Naive B cell (primary cell): ENCODE results near the gene TCF4. TPM values are rescaled to one million over a fixed set of nuclear protein-coding genes. Genes with fewer than 3 reads are reported as not detected.
A peak's percentile ranks its signal among the peaks of the same experiment; 100 is the strongest.

Source experiments
- ATAC-seq, 2 donors: fragments of 150-1000 bp; cut with Tn5 transposase; 2 replicates each; pipeline ENCODE4 v1.10.0; 2021; ENCODE audit warnings: low read depth in 2 of 2, mild to moderate bottlenecking in 2 of 2, moderate library complexity in 2 of 2
- DNase-seq: peaks from one replicate; pipeline ENCODE4 v3.0.0; 2022
- H3K27ac Mint-ChIP-seq, 6 donors: one replicate each; pipeline ENCODE4 v1.8.0; 2020 to 2022; ENCODE audit warnings: mild to moderate bottlenecking in 6 of 6, mixed read lengths in 6 of 6, moderate library complexity in 5 of 6, inconsistent platforms in 2 of 6
- H3K27me3 Mint-ChIP-seq, 3 donors: one replicate each; pipeline ENCODE4 v1.8.0; 2021 to 2022; ENCODE audit warnings: mixed read lengths in 3 of 3, mild to moderate bottlenecking in 1 of 3
- H3K36me3 Mint-ChIP-seq, 2 donors: one replicate each; pipeline ENCODE4 v1.8.0; 2020 to 2022; ENCODE audit warnings: mixed read lengths in 2 of 2, inconsistent platforms in 1 of 2, mild to moderate bottlenecking in 1 of 2
- H3K4me1 Mint-ChIP-seq, 3 donors: one replicate each; pipeline ENCODE4 v1.8.0; 2020 to 2022; ENCODE audit warnings: mixed read lengths in 3 of 3, inconsistent platforms in 1 of 3, mild to moderate bottlenecking in 1 of 3, moderate library complexity in 1 of 3
- H3K4me3 Mint-ChIP-seq, 8 donors: one replicate each; pipeline ENCODE4 v1.8.0; 2020 to 2022; ENCODE audit warnings: mild to moderate bottlenecking in 8 of 8, mixed read lengths in 8 of 8, moderate library complexity in 8 of 8, inconsistent platforms in 2 of 8
- H3K9me3 Mint-ChIP-seq, 7 donors: one replicate each; pipeline ENCODE4 v1.8.0; 2020 to 2022; ENCODE audit warnings: mixed read lengths in 7 of 7, mild to moderate bottlenecking in 5 of 7, inconsistent platforms in 2 of 7, moderate library complexity in 1 of 7
- polyA plus RNA-seq, 6 donors: library from polyadenylated mRNA; unstranded; fragments of 300-500 nt; fragmentation: Illumina TruSeq; gene quantifications; one replicate each; pipeline ENCODE4 v1.2.3, GENCODE V29; 2021; ENCODE audit warnings: low read depth in 6 of 6

TCF4 gene
- polyA plus RNA-seq, 6 donors from 2014 or later = 199 to 274 (median 217) TPM

DNA sequence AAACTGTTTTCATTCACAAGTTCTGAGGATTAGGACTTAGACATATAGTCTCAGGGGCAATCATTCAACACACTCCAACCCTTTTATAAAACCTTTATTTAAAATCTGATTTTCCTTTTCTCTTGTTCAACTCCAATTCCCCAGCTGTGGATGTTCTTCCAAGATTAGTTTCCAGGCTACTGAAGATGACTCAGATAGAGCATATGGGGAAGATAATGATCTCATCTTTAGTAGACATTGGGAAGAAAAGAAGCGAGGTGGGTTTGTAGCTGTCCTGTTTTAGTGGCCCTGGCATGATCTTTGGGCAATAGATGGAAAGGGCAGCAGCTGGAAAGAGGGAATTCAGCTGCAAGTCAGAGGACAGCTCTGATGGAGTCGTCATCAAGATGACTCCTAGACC is 381.1 kb downstream of the TCF4 start:
- Mint-ChIP-seq H3K27me3 (no peaks in the 10 kb centered on the region), H3K9me3 (peaks cover 0 to 6% (median 4%) of the 10 kb centered on the region in 7 donors), H3K4me1 (no peaks in the 10 kb centered on the region), H3K4me3 (no peak overlapping the region), H3K27ac (no peak overlapping the region), H3K36me3 (peaks cover 0 to 7% of the 10 kb centered on the region in 2 donors)
- DNase-seq = no peak
- no peak for ATAC-seq

- peaks cover 0 to 4% (median 0%) of the 10 kb centered on the region in 7 donors for H3K9me3 Mint-ChIP-seq
- no peak overlapping the region for H3K27ac Mint-ChIP-seq
- H3K36me3 Mint-ChIP-seq = no peaks in the 10 kb centered on the region
- H3K4me1 Mint-ChIP-seq = no peaks in the 10 kb centered on the region
- ATAC-seq (no peak), DNase-seq (no peak)
- H3K4me3 Mint-ChIP-seq = no peak overlapping the region
- H3K27me3 Mint-ChIP-seq = no peaks in the 10 kb centered on the region
Observed at GRCh38 chr18:55202232-55202917, 385.6 kb downstream of the TCF4 start.

DNA sequence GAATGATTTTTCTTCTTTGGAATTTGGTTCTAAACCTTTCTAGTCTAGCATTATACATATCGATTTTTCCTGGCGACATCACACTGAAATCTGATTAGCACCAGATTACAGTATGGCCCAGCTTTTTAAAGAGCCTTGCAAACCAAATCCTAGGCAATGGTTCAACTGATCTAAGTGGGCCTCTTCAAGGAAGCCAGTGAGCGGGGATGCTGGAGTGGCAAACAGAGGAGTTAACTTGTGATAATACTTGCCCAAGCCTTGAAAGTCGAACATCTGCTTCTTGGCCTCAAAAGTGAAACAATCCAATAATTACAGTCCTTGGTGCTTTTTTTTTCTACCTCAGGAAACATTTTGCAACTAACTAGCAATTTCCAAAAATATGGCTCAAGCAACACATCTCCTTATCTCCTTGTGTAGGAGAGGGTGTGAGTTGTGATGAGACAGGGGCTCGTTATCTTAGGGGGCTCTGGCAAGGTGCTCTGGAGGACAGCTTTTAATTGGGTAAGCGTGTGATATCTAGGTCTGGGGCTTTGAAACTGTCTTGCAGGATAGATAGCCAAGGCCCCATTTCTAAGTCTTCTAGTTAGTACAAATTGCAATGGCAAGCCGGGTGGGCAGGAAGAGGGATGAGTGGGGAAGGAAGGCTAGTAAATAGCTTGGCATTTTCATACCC is 388.6 kb downstream of the TCF4 start:
- H3K36me3 Mint-ChIP-seq = no peaks in the 10 kb centered on the region
- peaks cover 0 to 9% (median 6%) of the 10 kb centered on the region in 3 donors for H3K27me3 Mint-ChIP-seq
- H3K9me3 Mint-ChIP-seq = peaks cover 0 to 3% (median 0%) of the 10 kb centered on the region in 7 donors
- H3K4me1 Mint-ChIP-seq = no peaks in the 10 kb centered on the region
- ATAC-seq (no peak), DNase-seq (no peak)
- no peak overlapping the region for H3K4me3 Mint-ChIP-seq
- no peak overlapping the region for H3K27ac Mint-ChIP-seq

GRCh38 chr18:55195863-55196262 is 392.1 kb downstream of the TCF4 start:
- no peaks in the 10 kb centered on the region for H3K4me1 Mint-ChIP-seq
- H3K27ac Mint-ChIP-seq = no peak overlapping the region
- no peak for DNase-seq
- H3K4me3 Mint-ChIP-seq = no peak overlapping the region
- no peaks in the 10 kb centered on the region for H3K36me3 Mint-ChIP-seq
- peaks cover 0 to 15% (median 10%) of the 10 kb centered on the region in 3 donors for H3K27me3 Mint-ChIP-seq
- H3K9me3 Mint-ChIP-seq = no peaks in the 10 kb centered on the region
- no peak for ATAC-seq

DNA sequence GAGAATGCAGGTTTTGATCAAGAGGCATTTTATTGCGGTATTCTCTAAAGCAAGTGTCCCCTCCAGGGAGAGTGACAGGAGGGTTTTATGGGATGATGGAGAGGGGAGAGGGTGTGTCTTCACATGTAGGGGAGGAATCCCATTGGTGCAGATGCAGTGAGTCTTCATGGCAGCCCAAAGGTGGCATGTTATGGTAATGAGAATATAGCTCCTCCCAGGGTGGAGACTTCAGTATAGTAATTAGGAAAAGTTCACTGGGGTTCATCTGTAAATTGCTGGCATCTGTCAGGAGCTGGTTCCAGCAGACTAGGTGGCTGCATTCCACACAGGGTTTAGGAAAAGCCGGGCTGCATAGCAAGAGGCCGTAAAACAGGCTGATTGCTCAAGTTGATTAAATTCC is 398.0 kb downstream of the TCF4 start:
- no peak for ATAC-seq
- H3K27ac Mint-ChIP-seq = peak overlapping the region in 1 of 6 donors; percentile 16

DNA sequence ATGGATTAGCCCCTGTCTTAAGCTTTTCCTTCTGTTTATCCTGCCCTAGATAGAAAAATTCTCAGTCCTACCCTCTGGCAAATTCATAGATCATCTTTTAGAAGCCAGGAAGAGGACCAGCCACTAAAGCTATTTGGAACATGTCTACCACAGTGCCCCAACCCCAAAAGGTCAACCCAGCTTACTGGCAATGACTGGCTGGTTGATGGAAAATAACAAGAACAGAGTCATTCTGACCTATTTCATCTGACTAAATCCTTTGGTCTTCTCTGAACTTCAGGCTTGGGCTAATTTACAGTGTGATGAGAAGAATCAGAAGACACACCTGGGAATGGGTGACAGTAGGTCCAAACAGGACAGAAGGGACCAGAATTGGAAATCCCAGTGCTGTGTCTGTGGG is 401.4 kb downstream of the TCF4 start:
- Mint-ChIP-seq H3K27ac (no peak overlapping the region), H3K9me3 (no peaks in the 10 kb centered on the region), H3K4me3 (no peak overlapping the region), H3K4me1 (no peaks in the 10 kb centered on the region), H3K36me3 (no peaks in the 10 kb centered on the region), H3K27me3 (peaks cover 17 to 33% (median 25%) of the 10 kb centered on the region in 3 donors)
- DNase-seq (no peak), ATAC-seq (no peak)

More for the DNA sequence above, 398.0 kb downstream of the TCF4 start:
- no peak overlapping the region for H3K4me3 Mint-ChIP-seq
- no peaks in the 10 kb centered on the region for H3K4me1 Mint-ChIP-seq
- no peaks in the 10 kb centered on the region for H3K9me3 Mint-ChIP-seq
- H3K27me3 Mint-ChIP-seq = peaks cover 8 to 30% (median 23%) of the 10 kb centered on the region in 3 donors
- no peaks in the 10 kb centered on the region for H3K36me3 Mint-ChIP-seq
- DNase-seq = no peak

- H3K27ac Mint-ChIP-seq = no peak overlapping the region
- DNase-seq (no peak), ATAC-seq (no peak)
- no peak overlapping the region for H3K4me3 Mint-ChIP-seq
- no peaks in the 10 kb centered on the region for H3K9me3 Mint-ChIP-seq
- H3K36me3 Mint-ChIP-seq = no peaks in the 10 kb centered on the region
- H3K27me3 Mint-ChIP-seq = peaks cover 22 to 33% (median 25%) of the 10 kb centered on the region in 3 donors
- no peaks in the 10 kb centered on the region for H3K4me1 Mint-ChIP-seq
Observed at GRCh38 chr18:55185391-55185790, 402.6 kb downstream of the TCF4 start.

DNA sequence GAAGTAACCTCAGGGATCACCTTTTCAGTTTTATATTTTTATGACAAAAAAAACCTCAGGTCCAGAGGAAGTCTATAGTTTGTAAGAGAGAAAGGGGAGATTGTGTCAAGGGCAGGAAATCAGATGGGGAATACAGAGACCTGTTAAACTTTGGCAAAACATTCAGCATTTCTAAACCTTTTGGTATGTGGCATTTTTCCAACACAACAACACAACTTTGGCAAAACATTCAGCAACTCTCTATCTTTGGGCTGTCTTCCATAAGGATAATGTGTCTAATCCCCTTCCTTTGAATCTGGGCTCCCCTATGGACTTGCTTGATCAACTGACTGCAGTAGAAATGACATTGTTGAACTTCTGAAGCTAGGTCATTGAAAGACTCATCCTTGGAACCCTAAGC is 408.2 kb downstream of the TCF4 start:
- Mint-ChIP-seq H3K4me3 (no peak overlapping the region), H3K9me3 (peaks cover 0 to 12% (median 4%) of the 10 kb centered on the region in 7 donors), H3K36me3 (peaks cover 0 to 5% of the 10 kb centered on the region in 2 donors), H3K27me3 (peaks cover 13 to 18% (median 15%) of the 10 kb centered on the region in 3 donors), H3K27ac (no peak overlapping the region), H3K4me1 (no peaks in the 10 kb centered on the region)
- ATAC-seq (no peak), DNase-seq (no peak)

DNA sequence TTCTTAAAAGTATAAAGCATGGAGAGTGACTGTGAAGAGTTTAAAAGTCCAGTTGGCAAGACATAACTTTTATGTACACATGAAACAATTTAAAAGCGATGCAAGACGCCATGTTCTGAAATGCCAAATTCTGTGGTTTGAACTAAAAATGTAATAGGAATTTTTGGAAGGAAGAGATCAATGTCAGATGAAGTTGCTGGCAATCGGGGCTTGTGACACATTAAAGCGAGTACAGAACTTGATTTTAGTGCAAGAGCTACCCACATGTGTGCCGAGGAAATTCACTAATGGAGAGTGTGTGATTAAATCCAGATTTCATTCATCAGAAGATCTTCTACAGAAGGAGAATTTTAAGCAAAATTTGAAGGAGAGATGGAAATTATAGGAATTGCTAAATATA is 408.6 kb downstream of the TCF4 start:
- H3K4me3 Mint-ChIP-seq = no peak overlapping the region

DNA sequence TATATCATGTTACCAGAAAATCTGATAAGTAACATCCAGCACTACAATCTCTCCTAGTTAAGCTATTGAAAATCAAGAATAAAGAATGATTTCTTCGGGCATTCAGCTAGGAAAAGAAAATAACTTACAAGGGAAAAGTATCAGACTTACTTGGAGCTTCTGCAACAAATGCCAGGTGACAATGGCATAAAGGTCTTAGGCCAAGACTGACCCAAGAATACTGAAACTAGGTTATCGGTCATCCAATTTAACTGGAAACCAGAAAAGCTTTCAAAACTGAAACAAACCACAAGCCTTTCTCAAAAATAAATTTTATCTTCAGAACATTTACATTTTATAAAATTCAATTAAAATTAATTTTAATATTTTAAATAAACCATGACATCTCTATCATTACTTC is 414.7 kb downstream of the TCF4 start:
- Mint-ChIP-seq H3K27ac (no peak overlapping the region), H3K4me3 (no peak overlapping the region), H3K9me3 (peaks cover 4 to 66% (median 30%) of the 10 kb centered on the region in 7 donors), H3K36me3 (peaks cover 7 to 9% of the 10 kb centered on the region in 2 donors), H3K4me1 (no peaks in the 10 kb centered on the region), H3K27me3 (peaks cover 2 to 9% (median 7%) of the 10 kb centered on the region in 3 donors)
- ATAC-seq (no peak), DNase-seq (no peak)

More for the DNA sequence above, 408.6 kb downstream of the TCF4 start:
- ATAC-seq = no peak
- H3K27me3 Mint-ChIP-seq = peaks cover 12 to 14% (median 13%) of the 10 kb centered on the region in 3 donors
- H3K27ac Mint-ChIP-seq = no peak overlapping the region
- peaks cover 0 to 16% (median 5%) of the 10 kb centered on the region in 7 donors for H3K9me3 Mint-ChIP-seq
- DNase-seq = no peak
- H3K4me1 Mint-ChIP-seq = no peaks in the 10 kb centered on the region
- H3K36me3 Mint-ChIP-seq = peaks cover 0 to 7% of the 10 kb centered on the region in 2 donors
